Measurements from ENCODE around the gene NOCT. TPM values are rescaled to one million over a fixed set of nuclear protein-coding genes. Genes with fewer than 3 reads are reported as not detected.

NOCT gene
- total RNA-seq, 4 donors from 2014 or later, result 2.3 to 7.4 (median 2.7) TPM; not detected in 1

- H3K27ac ChIP-seq, result peak overlapping the region; percentile 88 to 94
Observed at GRCh38 chr4:139082750-139083606, 67.4 kb downstream of the NOCT start.

DNA sequence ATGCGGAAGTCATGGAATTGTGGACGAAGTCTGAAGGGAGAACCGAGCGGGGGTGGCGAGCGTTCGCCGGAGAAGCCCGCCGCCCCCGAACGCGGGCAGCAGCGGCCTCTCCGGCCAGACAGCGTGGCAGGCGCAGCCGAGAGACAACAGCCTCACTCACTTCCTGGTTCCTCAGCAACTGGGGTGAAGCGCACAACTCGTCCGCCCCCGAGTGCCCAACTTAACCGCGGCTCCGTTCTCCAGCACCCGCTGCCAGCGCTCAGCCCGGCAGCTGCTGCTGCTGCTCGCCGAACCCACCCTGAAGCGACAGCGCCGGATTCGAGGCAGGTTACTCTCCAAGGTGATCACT lies 68.0 kb downstream of the NOCT start:
- H3K36me3 ChIP-seq, result no peaks in the 10 kb centered on the region
- intact Hi-C loops (cut with DNase I; ENCODE audit: low total_unique reads), result loop anchor here (10.0 kb wide), 1 partner anchor 91 kb away; the partner anchor contains the start of gene ELF2
- H3K27me3 ChIP-seq, result no peaks in the 10 kb centered on the region
- TF ChIP-seq POLR2A (IDR thresholded peaks at IDR 0.05) (no peak), CTCF (IDR thresholded peaks at IDR 0.05) (peak in 2 of 4 experiments; percentile 9 to 14)
- peak overlapping the region; percentile 64 for H3K4me3 ChIP-seq
- peaks cover 0 to 5% of the 10 kb centered on the region in 2 donors for H3K4me1 ChIP-seq
- H3K9me3 ChIP-seq, result no peaks in the 10 kb centered on the region
- peak overlapping the region; percentile 88 to 94 for H3K27ac ChIP-seq
- DNase-seq, result peak; percentile 55 to 56

More at GRCh38 chr4:139082750-139083606, 67.4 kb downstream of the NOCT start:
- H3K9me3 ChIP-seq, result no peaks in the 10 kb centered on the region
- TF ChIP-seq POLR2A (IDR thresholded peaks at IDR 0.05) (peak in 1 of 2 donors; percentile 46), CTCF (IDR thresholded peaks at IDR 0.05) (no peak)
- no peaks in the 10 kb centered on the region for H3K36me3 ChIP-seq
- intact Hi-C loops (cut with DNase I; ENCODE audit: low total_unique reads), result loop anchor here (10.0 kb wide), 1 partner anchor 92 kb away; the partner anchor contains the start of gene ELF2
- no peaks in the 10 kb centered on the region for H3K27me3 ChIP-seq
- H3K4me1 ChIP-seq, result peaks cover 0 to 5% of the 10 kb centered on the region in 2 donors
- H3K4me3 ChIP-seq, result peak overlapping the region; percentile 64
- peak; percentile 94 to 95 for DNase-seq

DNA sequence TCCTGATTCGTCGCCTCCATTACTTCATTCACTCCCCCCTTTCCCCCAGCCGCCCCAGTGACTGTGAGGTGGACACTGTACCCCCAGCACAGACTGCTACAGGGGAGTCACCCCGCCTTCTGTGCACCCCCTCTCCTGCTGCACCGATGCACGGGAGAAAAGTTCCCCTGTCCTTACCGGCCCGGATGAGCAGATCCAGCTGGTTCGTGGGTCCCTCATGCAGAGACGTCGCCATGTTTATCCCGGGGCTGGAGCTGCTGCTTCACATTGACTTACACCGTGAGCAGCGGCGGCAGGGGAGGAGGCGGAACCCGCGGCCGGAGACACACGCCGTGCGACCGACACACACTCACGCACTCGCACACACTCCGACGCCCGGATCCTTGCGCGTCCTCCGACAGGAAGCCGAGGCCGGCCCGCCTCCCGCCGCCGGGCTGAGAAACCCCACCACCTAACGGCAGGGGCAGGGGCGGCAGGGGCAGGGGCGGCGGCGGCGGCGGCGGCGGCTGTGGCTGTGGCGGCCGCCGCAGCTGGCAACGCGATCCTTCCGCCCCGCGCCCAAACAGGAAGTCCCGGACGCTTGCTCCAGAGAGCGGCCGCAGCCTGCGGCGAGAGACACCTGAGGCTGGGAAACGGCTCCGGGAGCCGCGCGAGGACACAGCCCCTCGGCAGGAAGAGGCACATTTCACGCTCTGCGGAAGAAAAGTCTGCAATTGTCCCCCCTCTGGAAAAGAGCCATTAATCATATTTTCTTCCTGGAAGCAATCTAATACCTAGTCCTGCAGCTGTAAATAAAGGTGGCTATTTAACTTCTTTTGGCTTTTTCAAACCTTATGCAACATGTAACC lies 68.6 kb downstream of the NOCT start:
- H3K36me3 ChIP-seq, result no peaks in the 10 kb centered on the region
- no peaks in the 10 kb centered on the region for H3K27me3 ChIP-seq
- peak overlapping the region; percentile 64 for H3K4me3 ChIP-seq
- peak; percentile 83 to 87 for DNase-seq
- peak in 1 of 2 donors; percentile 40 for TF ChIP-seq POLR2A (IDR thresholded peaks at IDR 0.05)
- peak in 3 of 4 experiments; percentile 41 to 51 (median 46) for TF ChIP-seq CTCF (IDR thresholded peaks at IDR 0.05)
- H3K4me1 ChIP-seq, result peaks cover 0 to 5% of the 10 kb centered on the region in 2 donors
- peak overlapping the region; percentile 88 to 94 for H3K27ac ChIP-seq
- intact Hi-C loops (cut with DNase I; ENCODE audit: low total_unique reads), result loop anchor here (10.0 kb wide), 1 partner anchor 91 kb away; the partner anchor contains the start of gene ELF2
- no peaks in the 10 kb centered on the region for H3K9me3 ChIP-seq

DNA sequence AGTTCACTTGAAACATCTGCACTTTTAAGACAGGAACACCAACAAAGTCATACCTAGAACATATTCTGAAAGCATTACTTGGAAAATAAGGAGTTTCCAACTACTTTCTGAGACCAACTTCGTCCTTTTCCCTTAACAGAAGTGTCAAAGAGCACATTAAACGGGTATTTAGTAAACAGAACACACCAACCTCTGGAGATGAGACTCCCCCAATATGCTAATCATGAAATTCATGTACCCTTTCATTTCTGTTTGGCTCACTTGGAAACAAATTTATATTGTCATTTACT lies 69.2 kb downstream of the NOCT start:
- Histone ChIP-seq H3K9me3 (no peaks in the 10 kb centered on the region), H3K4me1 (peaks cover 0 to 5% of the 10 kb centered on the region in 2 donors), H3K27ac (peak overlapping the region; percentile 88 to 94), H3K4me3 (peak overlapping the region; percentile 64), H3K27me3 (no peaks in the 10 kb centered on the region), H3K36me3 (no peaks in the 10 kb centered on the region)
- intact Hi-C loops (cut with DNase I; ENCODE audit: low total_unique reads), result loop anchor here (10.0 kb wide), 1 partner anchor 90 kb away; the partner anchor contains the start of gene ELF2
- no peak for DNase-seq
- no peak for TF ChIP-seq POLR2A (IDR thresholded peaks at IDR 0.05)
- TF ChIP-seq CTCF (IDR thresholded peaks at IDR 0.05), result no peak

Measured in uterus (tissue), 4 donors.